ENCODE data around the gene TMSB4Y. TPM values are rescaled to one million over a fixed set of nuclear protein-coding genes. Genes with fewer than 3 reads are reported as not detected.
A peak's percentile ranks its signal among the peaks of the same experiment; 100 is the strongest.

TMSB4Y gene
- total RNA-seq, 1 donor from 2014 or later, result 3.2 TPM

GRCh38 chrY:13718996-13719395 is 15.3 kb downstream of the TMSB4Y start:
- no peak overlapping the region for H3K4me3 ChIP-seq (ENCODE audit: low read depth, low read length)
- no peak for TF ChIP-seq CTCF (conservative IDR thresholded peaks at IDR 0.05; ENCODE audit: low read depth, low read length)
- no peak for DNase-seq (ENCODE audit: low read depth)

- no peak for DNase-seq (ENCODE audit: low read depth)
- TF ChIP-seq CTCF (conservative IDR thresholded peaks at IDR 0.05; ENCODE audit: low read depth, low read length), result peak; percentile 61
- H3K4me3 ChIP-seq (ENCODE audit: low read depth, low read length), result no peak overlapping the region
These were observed 25.8 kb downstream of the TMSB4Y start for GRCh38 chrY:13729517-13729916.

GRCh38 chrY:13738618-13739017 is 34.9 kb downstream of the TMSB4Y start:
- peak; percentile 54 for TF ChIP-seq CTCF (conservative IDR thresholded peaks at IDR 0.05; ENCODE audit: low read depth, low read length)
- no peak overlapping the region for H3K4me3 ChIP-seq (ENCODE audit: low read depth, low read length)
- DNase-seq (ENCODE audit: low read depth), result no peak

GRCh38 chrY:13751289-13752071 is 47.8 kb downstream of the TMSB4Y start:
- H3K4me3 ChIP-seq (ENCODE audit: low read depth, low read length), result peak overlapping the region; percentile 54
- peak; percentile 53 for TF ChIP-seq CTCF (conservative IDR thresholded peaks at IDR 0.05; ENCODE audit: low read depth, low read length)
- DNase-seq (ENCODE audit: low read depth), result no peak

- no peak for DNase-seq (ENCODE audit: low read depth)
- no peak for TF ChIP-seq CTCF (conservative IDR thresholded peaks at IDR 0.05; ENCODE audit: low read depth, low read length)
- no peak overlapping the region for H3K4me3 ChIP-seq (ENCODE audit: low read depth, low read length)
These were observed 51.0 kb downstream of the TMSB4Y start for GRCh38 chrY:13754661-13755060.

Other genes starting within 250 kb of the TMSB4Y start
- gene UTY, start 223.9 kb upstream of the TMSB4Y start, total RNA-seq, result 6.1 and 6.4 TPM in 2 replicates

All from epithelial cell of proximal tubule (primary cell).